Erythroblast (primary cell): ENCODE results near the gene ARID4B.
A peak's percentile ranks its signal among the peaks of the same experiment; 100 is the strongest.
"Not testable (repeated sequence)": the region's sequence is repeated elsewhere in the genome, so short reads cannot be mapped to it uniquely, and the experiment has no call there.

Experiments
- DNase-seq, 2 experiments: peaks; one replicate each; lab custom pipeline; 2025; lab: John Stamatoyannopoulos, UW
- GATA1 ChIP-seq: IDR thresholded peaks from 2 replicates; pipeline ENCODE4 v1.6.1; 2011; ENCODE audit warnings: low read depth, mild to moderate bottlenecking, control low read depth, low read length, moderate library complexity
- POLR2A ChIP-seq: IDR thresholded peaks from 2 replicates; pipeline ENCODE4 v1.6.1; 2011; ENCODE audit warnings: mild to moderate bottlenecking, low read length

The ARID4B gene

GRCh38 chr1:235319255-235319654 lies 8.7 kb downstream of the ARID4B start:
- no peak for TF ChIP-seq GATA1
- no peak for TF ChIP-seq POLR2A
- no peak for DNase-seq

DNA sequence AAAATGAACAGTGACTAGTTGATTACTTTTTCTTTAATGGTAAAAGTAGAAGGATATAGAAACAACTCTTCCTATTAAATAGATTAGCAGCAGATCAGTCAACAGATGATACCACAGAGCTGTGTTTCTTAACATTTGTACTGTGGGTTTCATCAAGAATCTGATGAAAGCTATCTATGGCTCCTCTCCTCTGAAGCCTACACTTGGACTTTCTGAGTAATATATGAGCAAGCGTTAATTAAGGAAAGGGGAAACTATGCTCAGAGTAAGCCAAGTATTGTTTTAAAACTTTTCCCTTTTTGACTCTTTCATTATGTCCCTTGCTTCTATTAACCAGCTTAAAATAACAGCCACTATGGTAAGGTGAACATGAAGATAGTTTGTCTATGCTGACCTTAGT lies 10.8 kb downstream of the ARID4B start:
- no peak for DNase-seq
- TF ChIP-seq GATA1 (no peak), POLR2A (no peak)

DNA sequence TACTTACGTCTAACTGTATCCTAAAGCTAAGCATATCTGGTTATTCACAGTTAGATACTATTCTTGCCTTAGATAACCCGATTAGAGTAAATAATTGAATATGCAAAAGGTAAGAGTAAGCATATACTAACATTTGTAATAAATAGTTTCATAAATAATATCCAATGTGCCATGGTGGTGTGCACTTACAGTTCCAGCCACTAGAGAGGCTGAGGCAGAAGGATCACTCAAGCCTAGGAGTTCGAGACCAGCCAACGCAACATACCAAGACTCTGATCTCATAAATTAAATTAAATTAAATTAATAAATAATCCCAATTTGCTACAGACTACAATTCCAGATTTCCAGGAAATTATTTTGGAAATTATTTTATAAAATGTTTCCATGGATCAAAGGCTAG lies 12.2 kb downstream of the ARID4B start:
- TF ChIP-seq GATA1 (no peak), POLR2A (no peak)
- DNase-seq: peak in 1 of 2 experiments; percentile 7

DNA sequence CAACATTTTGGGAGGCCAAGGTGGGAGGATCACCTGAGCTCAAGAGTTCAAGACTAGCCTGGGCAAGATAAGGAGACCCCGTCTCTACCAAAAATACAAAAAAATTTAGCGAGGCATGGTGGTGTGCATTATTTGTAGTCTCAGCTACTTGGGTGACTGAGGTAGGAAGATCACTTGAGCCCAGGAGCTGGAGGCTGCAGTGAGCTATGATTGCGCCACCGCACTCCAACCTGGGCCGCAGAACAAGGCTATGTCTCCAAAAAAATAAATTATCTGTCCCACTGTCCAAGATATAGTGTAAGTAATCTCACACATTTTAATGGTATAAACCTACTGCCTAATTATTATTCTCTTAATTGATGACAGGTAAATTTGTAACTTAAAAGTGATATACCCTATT lies 12.8 kb downstream of the ARID4B start:
- DNase-seq: no peak
- TF ChIP-seq GATA1 (no peak), POLR2A (no peak)

DNA sequence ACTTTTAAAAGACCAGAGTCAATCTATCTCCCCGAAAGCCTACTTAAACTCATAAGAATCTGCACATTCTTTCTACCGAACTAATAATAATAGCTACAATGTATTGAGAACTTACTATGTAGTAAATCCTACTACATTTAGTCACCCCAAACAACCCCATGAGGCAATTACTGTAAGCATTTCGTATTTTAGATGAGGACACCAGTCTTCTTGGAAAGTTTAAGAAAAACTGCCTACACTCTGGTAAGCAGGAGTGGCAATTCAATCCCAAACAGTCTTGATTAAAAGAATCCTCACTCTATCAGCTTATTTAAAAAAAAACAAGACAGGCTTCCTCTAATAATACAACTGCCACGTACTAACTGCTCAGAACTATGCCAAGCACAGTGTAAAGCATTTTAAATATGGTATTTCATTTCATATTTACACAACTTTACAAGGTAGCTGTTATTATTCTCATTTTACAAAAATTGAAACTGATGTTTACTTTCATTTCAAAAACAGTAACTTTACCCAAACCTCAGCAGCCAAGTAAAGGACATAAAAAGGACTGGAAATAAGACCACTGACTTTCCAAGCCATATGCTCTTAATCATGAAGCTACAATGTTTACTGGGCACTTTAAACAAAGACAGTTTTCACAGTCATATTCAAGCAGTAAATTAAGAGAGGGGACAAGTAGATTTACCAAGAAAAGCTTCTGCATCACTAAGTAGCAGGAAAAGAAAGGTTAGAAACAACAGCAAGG lies 13.9 kb downstream of the ARID4B start:
- DNase-seq: no peak
- no peak for TF ChIP-seq GATA1
- TF ChIP-seq POLR2A: no peak

DNA sequence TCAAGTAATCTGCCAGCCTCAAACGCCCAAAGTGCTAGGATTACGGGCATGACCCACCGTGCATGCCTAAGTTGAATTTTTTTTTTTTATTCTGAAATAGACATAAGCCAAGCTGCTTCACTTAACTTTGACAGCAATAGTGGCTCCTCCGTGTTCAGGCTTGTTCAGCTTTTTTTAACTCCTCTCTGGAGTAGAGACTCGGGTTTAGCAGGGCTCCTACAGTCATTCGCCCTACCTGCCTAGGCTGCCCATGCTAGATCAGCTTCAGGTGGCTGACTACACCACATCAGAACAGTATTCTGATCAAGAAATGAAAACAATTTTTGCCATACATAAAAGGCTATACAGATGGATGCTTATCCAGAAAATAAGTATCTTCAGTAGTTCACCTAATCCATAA lies 14.7 kb downstream of the ARID4B start:
- DNase-seq: no peak
- TF ChIP-seq POLR2A: no peak
- no peak for TF ChIP-seq GATA1

- DNase-seq: not testable (repeated sequence)
These were observed 18.8 kb downstream of the ARID4B start for GRCh38 chr1:235309206-235309605.

- DNase-seq: no peak
- TF ChIP-seq POLR2A: no peak
- TF ChIP-seq GATA1: no peak
These were observed 20.5 kb downstream of the ARID4B start for GRCh38 chr1:235307158-235308124.

- TF ChIP-seq GATA1 (no peak), POLR2A (no peak)
- peak in 1 of 2 experiments; percentile 27 for DNase-seq
These were observed 23.2 kb downstream of the ARID4B start for GRCh38 chr1:235304549-235305451.

DNA sequence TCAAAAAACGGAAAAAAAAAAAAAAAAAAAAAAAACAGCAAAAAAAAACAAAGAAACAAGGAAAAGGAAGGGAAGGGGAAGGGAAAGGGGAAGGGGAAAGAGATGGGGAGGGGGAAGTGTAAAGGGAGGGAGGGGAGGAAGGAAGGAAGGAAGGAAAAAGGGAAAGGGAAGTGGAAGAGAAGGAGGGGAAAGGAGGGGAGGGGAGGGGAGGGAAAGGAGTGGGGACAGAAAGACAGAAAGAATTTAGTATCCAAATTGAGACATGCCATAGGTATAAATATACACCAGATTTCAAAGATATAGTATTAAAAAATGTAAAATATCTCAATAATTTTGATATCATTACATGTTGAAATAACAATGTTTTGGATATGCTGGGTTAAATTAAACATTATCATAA lies 25.8 kb downstream of the ARID4B start:
- TF ChIP-seq GATA1 (no peak), POLR2A (no peak)
- no peak for DNase-seq

DNA sequence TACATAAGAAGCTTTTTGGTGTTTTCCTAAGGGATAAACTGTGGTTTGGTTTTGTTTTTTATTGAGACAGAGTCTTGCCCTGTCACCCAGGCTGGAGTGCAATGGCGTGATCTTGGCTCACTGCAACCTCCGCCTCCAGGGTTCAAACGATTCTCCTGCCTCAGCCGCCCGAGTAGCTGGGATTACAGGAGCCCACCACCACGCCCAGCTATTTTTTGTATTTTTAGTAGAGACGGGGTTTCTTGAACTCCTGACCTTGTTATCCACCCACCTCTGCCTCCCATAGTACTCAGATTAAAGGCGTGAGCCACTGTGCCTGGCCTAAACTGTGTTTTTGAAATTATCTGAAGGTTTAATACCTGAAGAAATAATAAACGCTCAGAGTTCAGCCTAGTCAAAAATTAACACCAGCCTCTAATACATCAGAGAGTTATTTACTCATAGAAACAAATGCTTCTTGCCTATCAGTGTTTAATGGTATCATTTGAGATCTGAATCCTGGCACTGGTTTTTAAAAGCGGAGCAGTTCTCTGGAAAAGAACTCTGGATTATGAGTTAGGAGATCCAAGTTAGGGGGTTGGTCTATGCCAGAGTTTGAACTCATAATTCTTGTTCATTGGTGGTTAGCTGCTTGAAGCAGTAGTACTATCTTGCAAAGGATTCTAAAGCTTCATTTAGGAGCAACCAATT lies 28.7 kb downstream of the ARID4B start:
- TF ChIP-seq GATA1: no peak
- no peak for DNase-seq

DNA sequence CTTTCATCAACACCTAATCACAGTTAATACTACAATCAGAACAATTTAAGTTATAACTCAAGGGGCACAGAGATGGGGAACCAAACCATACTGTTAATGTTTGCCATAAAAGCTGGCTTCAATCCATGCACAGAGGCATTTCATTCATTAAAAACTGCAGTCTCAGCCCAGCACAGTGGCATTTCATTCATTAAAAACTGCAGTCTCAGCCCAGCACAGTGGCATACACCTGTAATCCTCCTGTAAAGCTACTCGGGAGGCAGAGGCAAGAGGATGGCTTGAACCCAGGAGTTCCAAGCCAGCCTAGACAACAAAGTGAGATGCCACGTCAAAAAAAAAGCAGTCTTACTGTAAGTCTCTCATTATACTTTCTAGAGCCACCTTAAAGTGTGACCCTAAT lies 29.2 kb downstream of the ARID4B start:
- DNase-seq: no peak
- TF ChIP-seq POLR2A: no peak
- TF ChIP-seq GATA1: no peak

DNA sequence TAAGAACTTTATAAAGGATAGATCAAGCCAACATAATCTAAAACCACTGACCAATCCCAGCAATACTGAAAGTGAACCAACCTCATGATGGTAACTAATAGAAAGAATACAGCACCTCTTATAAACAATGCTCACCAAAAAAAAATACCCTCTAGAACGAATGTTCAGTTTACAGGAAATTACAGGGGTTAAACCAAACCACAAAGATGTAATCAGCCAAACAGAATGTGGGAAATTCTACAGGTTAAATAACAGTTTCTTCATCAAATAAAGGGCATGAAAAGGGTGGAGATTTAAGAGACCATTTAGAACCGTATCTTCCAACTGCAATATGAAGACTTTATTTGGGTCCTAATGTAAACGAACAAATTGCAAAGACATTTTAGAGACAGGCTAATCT lies 30.4 kb downstream of the ARID4B start:
- DNase-seq: no peak

More for the DNA sequence above, 30.4 kb downstream of the ARID4B start:
- no peak for TF ChIP-seq POLR2A
- TF ChIP-seq GATA1: no peak
